Fibroblast of skin of left quadriceps (primary cell): Measurements from ENCODE around the gene IGHMBP2.
A peak's percentile ranks its signal among the peaks of the same experiment; 100 is the strongest.

ENCODE experiments used
- DNase-seq, 2 experiments: peaks; one replicate each; pipeline ENCODE4 v3.0.0-alpha.2; 2013; ENCODE audit warnings: low read depth in 2 of 2

Gene IGHMBP2

DNA sequence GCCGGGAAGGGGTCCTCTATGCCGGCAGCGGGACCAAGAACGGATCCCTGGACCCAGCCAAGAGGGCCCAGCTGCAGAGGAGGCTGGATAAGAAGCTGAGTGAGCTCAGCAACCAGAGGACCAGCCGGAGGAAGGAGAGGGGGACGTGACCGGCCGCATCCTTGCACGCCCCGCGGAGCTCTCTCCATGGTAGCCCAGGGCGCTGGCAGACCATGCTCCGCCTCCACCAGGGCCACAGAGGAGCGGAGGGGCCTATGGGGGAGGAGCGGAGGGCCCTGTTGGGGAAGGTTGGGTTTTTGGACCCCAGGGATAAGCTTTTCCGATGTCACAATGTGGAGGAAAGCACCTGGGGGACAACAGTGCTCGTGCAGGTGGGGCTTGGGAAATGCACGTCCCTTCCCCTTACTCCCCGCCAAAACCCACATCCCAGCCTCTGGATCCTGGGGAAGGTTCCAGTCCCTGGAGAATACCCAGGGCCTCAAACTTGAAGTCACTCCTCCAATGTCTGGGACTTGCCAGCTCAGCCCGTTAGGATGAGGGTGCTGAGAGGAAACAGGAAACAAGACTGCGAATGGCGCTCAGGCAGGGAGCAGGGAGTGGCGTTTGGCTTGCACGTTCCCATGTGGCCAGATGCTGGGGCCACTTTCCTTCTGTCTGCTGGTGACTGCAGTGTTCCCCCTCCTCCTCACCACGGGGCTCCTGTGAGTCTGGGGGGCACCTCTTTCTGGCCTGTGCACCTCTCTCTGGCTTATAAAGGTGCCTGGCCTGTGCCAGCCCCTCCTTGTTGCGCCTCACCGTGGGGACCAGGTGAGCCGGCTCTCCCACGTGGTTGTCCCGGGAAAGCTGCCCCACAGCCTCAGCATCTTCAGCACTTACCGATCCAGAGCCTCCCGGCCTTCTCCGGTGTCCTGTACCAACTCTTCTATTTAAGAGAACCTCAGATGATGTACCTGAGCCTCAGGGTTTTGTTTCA is 36.2 kb downstream of the IGHMBP2 start:
- no peak for DNase-seq

DNA sequence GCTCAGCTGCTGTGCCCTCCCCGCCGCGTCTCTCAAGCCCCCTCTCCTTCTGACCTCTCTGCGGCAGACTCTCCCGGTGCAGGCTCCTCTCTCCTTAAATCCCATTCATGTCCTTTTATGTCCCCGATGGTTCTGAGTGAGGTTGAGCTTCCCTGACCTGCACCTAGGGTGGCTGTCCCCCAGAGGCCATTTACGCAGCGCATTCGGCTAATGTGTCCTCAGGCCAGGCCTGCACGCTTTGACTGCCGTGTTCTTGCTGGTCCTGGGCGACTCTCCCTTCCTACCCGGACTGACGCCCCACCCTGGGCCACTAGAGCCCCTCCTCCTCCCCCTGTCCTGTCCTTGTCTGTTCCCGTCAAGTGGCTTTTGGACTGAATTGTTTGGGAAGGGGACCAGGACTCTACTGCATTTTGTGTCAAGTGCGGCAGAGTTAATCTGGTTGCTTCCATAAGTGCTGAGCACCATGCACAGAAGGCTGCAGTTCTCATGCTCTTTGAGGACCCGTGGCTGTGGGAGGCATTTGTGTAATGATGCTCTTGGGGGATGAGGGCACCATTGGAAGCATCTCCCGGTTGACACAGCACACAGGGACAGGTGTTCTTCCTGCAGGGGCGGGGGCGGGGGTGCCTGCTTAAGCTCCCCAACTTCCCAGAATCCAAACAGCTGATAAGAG is 37.1 kb downstream of the IGHMBP2 start:
- no peak for DNase-seq

DNA sequence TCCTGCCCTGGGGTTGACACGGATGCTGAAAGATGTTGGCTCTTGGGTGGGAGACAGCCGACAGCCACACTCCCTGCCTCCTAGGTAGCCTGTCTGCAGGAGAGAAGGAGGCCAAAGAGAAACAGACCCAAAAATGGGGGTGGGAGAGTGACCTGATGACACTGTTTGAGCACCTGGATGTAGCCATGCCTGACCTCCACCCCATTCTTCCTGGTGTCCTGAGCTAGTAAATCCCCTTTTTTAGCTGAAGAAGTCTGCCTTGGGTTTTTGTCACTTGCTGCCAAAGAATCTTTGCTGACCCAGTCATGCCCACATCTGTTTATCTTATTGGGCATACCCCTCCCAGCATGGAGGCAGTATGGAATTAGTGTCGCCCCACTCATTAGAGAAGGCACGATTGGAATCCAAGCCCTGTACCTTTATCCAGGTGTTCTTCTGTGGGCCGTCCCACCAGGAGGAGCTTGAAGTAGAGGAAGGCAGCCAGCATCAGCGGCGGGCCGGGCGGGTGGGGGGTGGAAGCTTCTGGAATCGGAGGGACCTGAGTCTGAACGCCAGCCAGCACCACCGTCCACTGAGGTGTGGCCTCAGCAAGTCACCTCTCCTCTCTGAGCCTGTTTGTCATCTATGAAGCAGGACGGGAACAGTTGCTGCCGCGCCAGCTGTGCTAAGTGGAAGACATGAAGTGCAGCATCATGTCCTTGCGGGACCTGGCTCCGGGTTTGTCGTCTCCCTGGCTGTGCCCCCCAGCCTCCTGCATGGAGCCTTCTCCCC is 37.8 kb downstream of the IGHMBP2 start:
- no peak for DNase-seq

DNA sequence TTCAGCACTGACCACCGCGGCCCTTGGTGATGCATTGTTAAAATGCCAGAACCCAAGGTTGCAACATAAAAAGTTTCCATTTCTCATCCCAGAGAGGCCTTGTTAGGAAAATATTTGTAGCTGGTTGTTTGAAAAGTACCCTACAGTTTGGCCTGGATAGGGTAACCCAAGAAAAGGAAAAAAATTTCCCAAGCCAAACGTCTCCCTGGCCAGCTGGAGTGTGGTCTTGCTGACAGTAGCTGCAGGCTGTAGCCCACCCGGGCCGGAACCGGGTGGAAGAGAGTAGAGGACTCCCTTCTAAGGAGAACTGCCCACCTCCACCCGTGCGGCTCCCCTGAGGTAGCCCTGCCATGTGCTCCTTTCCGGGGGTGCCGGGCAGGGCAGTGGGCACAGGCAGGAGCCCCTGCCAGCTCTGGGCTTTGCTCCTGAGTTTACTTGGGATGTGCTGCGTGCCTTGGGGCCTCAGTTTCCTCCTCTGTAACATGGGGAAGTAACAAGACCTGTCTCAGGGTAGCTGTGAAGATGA is 38.5 kb downstream of the IGHMBP2 start:
- no peak for DNase-seq

DNA sequence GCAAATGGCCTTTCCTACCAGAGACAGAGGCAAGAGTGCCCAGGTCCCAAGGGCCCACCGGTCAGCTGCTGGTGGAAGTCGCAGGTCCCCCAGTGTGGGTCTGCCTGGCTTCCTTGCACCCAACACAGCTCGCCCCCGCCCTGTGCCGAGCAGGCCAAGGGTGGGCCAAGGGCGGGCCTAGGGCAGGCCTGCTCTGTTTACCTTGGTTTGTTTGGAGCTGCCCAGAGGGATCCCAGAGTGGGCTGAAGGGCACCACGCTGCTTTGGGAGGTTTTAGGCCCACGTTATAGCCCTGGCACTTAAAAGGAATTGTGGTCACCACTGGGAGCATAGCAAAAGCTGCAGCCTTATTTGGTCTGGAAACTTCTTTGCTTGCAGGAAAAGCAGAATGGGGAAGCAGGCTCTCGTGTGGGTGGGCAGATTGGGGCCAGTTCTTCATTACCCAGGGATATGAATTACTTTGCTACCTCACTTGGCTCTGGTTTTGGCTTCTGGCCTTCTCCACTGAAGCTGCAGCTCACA is 39.1 kb downstream of the IGHMBP2 start:
- no peak for DNase-seq

DNA sequence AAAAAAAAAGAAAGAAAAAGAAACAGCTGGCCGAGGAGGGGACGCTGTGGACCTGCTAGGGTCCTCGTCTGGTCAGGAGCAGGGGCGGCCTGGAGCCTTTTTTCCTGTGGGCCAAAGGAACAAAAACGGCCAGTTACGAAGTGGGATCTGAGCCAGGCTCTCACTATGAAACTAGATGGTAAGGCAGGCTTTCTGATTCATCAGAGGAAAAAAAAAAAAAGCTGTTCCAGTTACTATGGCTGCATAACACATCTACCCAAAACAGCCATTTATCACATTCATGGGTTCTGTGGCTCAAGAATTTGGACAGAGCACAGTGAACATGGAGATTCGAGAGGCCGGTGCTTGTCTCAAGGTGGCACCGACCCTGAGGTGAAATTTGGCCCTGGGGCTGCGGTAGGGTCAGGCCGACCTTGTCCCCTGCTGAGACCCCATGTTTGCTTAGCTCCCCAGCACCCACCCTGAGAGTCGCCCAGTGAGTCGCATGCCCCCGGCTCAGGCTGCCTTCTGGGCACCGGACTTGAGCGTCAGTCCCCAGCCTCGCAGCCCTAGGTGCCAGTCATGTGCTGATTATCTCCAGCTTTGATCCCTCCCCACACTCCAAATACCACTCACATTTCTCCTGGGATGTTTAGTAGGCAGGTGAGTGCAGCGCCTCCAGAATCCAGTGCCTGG is 42.9 kb downstream of the IGHMBP2 start:
- DNase-seq, result peak; percentile 34 to 46

DNA sequence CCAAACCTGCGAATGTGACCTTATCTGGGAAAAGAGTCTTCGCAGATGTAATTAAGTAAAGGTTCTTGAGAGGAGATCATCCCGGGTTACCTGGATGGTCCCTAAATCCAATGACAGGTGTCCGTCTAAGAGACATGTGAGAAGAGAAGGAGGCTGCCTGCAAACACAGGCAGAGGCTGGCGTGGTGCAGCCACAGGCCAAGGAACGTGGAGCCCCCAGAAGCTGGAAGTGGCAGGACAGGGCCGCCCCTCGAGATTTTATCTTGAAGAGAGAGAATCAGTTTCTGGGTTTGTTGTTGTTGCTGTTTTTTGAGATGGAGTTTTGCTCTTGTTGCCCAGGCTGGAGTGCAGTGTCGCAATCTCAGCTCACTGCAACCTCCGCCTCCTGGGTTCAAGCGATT is 43.5 kb downstream of the IGHMBP2 start:
- no peak for DNase-seq

DNA sequence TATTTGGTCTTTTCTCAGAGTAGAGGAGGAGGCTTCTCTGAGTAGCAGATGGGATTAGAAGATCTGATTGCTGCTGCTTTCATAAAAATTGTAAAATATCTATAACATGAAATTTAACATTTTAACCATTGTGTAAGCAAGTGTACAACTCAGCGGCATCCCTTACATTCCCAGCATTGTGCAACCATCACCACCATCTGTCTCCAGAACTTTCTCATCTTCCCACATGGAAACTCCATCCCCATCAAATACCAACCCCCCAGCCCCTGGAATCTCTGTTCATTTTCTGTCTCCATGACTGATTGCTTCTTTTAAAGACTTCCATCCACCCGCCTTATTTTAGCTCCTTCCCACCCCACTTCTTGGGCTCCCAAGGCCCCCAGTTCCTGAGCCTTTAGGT is 44.8 kb downstream of the IGHMBP2 start:
- peak; percentile 38 to 40 for DNase-seq

DNA sequence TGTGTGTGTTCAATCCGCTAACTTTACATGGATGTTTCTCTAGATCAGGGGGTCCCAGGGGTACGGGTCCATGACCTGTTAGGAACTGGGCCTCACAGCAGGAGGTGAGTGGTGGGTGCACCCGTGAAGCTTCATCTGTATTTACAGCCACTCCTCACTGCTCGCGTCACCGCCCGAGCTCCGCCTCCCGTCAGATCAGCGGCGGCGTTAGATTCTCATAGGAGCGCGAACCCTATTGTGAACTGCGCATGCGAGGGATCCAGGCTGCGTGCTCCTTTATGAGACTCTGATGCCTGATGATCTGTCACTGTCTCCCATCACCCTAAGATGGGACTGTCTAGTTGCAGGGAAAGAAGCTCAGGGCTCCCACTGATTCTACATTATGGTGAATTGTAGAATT is 45.2 kb downstream of the IGHMBP2 start:
- DNase-seq, result no peak

DNA sequence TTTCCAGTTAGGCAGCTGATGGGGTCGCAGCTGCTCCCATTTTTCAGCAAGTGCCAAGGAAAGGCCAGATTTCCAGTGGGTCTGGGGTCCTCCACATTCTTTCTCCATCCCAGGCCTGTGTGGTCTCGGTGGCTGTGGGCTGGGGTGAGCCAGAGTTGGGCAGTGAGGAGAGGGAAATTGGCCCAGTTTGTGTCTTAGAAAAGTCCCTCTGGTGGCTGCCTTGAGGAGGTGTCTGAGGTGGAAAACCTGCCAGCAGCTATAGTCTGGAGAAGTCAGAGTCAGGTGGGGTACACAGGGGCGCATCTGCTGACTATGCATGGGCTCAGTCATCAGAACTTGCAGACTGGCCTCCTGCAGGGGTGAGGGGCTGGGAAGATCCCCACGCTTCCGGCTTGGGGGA is 46.6 kb downstream of the IGHMBP2 start:
- no peak for DNase-seq

DNA sequence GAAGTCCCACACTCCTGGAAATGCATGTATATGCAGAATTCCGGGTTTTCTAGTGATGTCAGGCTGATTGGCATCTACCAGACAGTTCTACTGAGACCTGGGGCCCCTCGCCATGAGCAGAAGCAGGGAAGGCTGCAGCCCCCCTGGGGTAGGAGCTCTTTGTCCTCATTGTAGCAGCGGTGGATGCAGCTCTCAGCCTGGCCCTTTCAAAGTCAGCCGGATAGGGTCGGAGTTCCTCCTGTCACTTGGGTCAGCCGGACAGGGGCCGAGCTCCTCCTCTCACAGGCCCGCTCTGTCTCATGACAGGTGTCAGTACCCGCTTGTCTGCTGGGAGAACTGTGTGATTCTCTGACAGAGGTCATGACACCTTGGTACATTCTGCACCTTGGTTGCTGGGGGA is 47.1 kb downstream of the IGHMBP2 start:
- no peak for DNase-seq

DNA sequence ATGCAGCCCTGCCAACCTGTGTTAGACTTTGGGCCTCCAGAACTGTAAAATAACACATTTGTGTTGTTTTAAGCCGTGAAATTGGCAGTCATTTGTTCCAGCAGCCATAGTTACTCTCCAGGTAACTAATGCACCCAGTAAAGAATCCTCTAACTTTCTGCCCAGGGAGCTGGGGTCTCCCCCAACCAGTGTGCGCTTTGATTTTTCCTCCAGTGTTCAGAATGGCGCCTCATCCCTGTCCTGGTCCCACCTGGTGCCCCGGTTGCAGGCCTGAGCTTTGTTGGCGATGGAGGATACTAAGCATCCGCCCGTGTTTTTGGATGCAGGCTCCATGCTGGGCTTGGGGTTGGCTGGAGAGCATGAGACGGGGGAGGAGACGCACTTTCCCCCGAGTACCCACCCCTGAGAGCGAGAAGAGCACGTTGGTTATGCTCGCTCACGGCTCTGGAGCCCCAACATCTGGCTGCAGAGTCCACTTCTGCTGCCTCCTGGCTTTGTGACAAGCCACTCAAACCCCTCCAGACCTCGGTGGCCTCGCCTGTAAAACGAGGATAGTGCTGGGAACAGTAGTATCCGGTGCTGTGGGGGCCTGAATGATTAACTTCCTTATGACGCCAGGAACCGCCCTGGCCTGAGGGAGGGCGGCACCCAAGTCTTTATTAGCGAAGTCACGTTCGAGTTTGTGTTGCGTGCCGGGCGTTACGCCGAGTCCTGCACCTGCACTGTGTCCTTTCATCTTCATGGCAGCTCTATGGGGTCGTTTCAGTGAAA is 51.3 kb downstream of the IGHMBP2 start:
- DNase-seq, result no peak

DNA sequence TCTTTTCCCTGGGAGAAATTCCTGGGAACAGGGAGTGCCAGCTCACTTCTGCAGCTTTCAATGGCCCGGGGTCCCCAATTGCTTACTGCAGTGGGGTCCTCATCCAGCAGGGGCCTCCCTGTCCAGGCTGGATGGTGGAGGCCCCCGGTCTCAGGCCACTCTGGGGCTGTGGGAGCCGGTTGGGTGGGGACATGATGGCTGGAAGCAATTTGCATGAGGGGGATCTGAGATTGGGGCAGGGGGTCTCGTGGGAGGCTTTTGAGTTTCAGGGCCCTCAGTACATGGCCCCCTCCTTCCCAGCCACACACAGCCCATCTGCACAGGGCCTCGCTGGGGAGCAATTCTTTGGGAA is 51.9 kb downstream of the IGHMBP2 start:
- no peak for DNase-seq

DNA sequence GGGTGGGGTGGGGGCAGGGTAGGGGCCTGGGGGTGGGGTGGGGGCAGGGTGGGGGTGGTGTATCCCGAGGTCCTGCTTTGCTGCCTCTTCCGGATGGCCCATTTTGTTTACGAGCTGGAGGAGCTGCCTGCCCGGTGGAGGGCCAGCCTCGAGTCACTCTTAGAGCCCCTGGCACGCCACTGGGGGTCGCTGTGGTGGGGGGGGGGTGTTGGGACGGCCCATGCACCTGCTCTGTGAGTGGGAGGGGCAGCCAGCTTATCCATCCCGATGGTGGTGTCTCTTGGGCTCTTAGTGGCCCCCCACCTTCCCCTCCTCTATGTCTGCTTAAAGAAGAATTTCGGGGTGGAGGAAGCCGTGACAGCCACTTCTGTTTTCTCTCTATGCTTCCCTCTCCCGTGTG is 52.5 kb downstream of the IGHMBP2 start:
- DNase-seq, result no peak

DNA sequence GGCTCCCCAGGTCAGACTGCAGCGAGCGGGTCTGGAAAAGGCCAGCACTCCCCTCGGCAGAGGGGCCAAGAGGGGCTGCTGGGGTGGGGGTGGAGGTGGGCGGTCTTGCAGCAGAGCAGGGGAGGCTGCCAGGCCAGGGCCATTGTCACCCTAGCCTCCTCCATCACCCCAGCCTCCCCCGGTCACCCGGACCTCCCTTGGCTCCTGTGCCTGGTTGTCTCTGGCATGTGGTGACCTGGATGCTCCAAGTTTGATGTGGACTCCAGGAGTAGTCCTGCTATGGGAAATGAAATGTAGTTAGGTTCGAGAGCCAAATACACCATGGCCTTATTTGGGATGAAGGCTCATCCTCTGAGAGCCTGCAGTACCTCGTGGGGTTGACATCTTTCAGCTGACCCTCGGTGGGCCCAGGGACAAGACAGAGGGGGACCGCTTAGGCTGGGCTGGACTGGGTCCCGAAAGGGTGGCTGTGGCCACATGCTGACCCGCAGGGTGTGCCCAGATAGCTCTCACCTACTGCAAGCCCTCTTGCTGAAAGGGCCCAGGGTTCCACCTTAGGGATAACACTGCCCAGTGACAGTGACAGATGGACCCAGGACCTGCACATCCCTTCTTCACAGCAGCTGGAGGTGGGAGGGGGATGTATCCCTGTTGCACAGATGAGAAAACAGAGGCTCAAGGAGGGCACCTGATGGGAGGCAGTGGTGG is 53.0 kb downstream of the IGHMBP2 start:
- DNase-seq, result no peak

DNA sequence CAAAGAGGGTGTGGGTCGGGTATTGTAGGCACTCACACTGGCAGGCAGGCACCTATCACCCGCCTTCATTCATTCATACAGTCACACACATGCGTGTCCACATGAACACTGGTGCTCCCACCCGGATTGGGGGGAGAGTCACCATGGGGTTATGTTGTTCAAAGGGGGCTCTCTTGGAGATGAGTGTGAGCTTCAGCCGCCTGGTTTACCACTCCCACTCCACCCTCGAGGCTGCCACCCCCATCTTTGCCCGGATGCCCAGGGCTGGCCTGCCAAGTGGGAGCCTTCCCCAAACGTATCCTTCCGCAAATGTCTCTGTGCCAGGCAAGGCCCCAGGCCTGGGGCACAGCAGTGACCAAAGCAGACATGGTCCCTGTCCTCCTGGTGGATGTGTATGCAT is 54.5 kb downstream of the IGHMBP2 start:
- DNase-seq, result no peak

DNA sequence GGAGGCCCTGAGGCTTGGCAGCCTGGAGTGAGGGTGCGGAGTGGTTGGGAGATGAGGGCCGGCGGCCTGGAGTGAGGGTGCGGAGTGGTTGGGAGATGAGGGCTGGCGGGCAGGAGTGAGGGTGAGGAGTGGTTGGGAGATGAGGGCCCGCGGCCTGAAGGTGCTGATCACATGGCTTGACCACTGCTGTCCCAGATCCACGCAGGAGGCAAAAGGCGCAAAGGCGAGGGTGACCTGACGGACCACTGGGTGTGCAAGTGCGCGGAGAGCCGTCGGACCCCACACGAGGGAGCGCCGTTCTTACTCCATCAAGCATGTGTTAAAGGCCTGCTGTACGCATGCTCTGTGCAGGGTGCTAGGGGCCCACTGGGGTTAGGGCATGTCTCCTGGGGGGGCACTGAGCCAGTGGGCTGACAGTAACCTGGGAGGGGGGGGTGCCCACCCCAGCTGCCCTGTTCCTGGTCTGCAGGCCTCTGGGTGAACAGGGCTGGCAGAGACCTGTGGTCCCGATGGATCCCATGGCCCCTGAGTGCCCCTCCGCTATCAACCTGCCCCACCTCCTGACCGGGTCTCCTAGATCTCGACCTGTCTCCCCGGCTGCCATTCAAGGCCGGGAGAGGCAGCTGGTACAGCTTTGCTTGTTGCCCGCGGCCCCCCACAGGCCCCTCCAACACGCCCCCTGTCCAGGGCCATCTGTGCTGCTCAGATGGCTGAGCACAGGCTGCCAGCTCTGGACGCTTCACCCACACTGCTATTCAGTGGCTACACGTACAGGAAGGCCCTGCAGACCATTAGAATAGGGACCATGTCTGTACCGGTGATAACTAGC is 56.0 kb downstream of the IGHMBP2 start:
- no peak for DNase-seq

DNA sequence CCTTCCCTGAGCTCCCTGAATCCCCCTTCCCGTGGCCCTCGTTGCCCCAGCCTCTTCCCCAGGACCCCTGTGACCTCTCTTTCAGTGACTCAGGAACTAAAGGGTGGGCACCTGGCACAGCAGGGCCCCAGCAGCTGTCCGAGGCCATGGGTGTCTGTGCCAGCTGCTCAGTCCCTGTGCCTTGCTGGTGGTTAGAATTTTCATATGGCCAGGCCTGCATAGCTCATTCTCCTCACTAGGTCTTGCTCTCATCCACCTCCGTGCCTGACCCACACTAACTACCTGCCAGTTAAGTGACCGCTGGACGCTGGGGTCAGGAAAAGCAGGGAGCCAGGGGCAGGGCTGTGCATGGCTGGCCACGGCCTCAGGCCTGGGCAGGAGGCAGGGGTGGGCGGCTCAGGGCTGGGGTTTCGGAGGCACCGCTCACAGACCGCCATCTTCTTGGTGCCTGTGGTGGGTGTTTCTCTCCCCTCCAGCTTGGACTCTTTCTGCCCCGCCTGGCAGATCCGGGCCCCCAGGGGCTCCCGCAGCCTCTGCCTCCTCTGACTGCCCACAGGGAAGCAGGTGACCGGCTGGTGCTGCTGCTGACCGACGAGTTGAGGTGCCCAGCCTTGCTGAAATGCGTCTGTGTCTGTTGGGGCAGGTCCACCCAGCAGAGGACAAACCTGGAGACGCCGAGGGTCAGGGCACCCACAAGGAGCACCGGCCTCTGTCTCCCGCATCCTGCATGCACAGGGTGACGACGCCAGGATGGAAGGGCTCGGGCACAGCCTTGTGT is 56.8 kb downstream of the IGHMBP2 start:
- DNase-seq, result no peak
